Stimulated activated CD8-positive, alpha-beta memory T cell treated with anti-CD3 and anti-CD28 coated beads, Interleukin-4, amount 100 ng/mL, for 1 hour (primary cell): ENCODE measurements around the gene CD247.

ENCODE experiments used
- DNase-seq, 2 donors: peaks; one replicate each; pipeline ENCODE4 v3.0.0-alpha.2; 2020; ENCODE audit warnings: low read depth in 2 of 2, low spot score in 1 of 2

Gene CD247

DNA sequence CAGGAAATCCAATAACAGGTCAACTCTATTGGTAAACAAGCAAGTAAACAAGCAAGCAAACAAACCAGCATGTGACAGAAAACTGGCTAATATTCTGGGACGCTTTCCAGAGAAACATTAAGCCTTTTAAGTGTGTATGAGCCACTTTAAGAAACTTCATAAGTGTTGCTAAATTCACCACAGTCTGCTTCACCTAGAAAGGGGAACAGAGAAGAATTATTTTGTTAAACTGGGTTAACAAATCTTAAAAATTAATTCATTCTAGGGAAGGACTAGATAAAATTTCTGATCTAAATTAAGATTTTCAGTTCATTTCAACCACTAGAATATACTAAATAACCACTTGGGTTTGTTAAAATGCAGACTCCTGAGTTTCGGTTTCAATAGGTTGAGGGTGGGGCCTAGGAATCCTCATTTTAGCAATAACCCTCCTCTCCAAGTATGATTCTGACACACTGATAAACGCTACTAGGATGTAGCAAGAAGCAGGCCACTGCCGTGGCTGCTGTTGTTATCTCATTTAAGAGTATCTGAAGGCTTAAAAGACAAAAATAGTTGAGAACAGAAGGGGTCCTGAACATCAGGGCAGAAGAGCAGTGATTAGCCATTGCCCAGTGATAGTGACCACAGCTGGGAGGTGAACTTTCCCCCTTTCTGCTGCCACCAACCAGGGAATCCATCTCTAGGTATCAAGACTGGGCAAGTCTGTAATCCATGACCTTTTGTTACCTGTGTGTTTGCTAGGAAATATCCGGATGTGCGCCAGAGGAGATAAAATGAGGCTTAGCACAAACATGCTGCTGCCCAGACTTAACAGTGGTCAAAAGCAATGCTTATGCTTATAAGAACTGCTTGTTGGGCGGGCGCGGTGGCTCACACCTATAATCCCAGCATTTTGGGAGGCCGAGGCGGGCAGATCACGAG lies 24.0 kb upstream of the CD247 start:
- no peak for DNase-seq

DNA sequence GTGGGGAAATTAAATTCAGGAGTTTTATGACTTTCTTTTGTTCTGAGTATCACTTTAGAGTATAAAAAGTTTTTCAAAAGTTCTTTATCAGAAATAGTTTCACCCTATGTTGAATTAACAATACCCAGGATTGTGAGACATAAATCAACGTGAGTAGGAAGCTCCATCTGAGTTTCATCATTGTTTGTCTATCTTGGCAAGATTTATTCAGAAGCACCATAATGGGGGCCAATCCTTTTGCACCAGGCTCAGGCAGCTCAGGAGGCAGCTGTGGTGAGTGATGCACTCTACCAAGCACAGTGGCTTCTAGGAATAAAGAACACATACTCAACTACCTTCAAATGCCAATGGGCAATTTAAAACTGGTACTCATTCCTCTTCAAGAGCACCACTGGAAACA lies 23.3 kb upstream of the CD247 start:
- DNase-seq = no peak

DNA sequence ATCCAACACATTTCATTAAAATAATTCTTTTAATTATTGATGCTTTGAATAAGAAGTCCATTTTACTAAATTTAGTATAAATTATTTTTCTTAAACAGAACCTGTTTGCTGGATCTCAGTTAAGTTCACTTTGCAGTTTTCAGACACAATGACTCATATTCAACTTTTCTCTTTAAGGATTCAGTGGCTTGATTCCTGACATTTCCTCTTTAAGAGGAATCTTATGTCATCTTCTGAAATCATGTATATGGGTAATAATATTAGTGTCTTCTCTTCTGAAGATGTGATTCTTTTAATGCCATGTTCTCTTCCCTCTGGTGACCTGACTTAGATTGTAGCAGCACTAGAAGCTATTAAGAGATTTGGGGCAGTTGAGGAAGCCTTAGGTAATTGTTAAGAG lies 22.7 kb upstream of the CD247 start:
- no peak for DNase-seq

DNA sequence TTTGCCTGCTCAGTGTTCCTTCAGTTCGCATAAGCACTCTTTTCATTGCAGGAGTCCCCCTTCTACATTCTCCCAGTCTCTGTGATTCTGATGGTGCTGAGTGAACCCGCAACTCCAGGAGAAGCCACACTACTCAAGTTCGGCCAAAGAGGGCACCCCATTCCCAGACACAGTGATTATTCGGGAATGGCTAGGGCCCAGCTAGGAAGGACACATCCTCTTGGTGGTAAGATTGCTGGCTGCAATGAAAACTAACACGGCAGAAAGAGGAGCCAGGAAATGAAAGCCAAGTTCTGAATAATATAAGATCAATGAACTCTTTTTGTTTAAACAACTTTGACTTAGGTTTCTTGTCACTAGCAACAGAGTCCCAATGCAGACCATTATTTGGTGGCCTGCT lies 20.3 kb upstream of the CD247 start:
- no peak for DNase-seq

DNA sequence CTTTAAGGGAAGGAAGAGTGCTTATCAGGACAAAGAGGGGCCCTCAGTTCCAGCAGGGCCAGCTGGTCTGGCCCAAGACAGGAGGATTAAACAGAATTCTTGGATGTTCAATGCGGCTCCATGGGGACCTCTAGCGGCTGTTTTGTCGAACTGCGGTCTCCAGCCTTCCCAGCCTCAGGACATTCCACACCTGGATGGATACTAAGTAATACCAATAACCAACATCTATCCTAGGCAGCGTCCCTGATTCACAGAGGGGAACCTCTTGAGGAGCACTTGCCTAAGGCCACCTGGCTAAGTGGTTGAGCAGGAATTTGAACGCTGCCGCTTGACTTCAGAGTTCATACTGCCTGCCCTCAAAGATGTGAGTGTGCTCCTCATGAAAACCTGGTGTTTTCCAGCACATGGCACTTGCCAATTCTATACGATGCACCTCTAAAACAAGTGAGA lies 15.5 kb upstream of the CD247 start:
- peak in 1 of 2 donors; percentile 39 for DNase-seq

- no peak for DNase-seq
Measured at GRCh38 chr1:167532964-167533824, 14.9 kb upstream of the CD247 start.

GRCh38 chr1:167532375-167532774 lies 14.0 kb upstream of the CD247 start:
- DNase-seq = no peak

DNA sequence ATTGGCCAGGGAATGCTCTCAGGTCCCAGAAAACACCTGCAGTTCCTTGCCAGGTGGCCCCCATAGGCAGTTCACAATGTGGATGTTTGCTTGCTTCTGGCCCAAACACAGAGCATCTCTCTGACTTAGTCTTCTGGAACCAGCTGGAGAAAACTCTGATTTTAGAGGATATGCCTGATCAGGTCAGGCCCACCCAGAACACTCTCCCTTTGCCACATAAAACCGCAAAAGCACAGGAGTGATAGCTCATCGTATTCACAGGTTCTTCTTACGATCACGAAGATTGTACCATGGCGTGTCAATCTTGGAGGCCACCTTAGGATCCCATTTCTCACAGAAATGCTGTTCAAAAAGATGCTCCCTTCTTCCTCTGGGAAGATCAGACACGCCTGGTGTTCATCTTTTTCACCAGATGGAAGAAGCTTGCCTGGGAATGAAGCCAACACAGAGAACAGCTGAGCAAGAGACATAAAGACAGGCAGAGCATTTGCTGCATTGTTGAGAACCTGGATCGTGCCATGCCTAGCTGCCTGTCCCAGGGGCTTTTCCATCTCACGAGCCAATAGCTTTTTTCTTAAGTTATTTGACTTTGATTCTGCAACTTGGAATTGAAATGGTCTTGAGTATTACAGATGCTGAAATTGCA lies 11.6 kb upstream of the CD247 start:
- no peak for DNase-seq

- no peak for DNase-seq
Measured at GRCh38 chr1:167528057-167528728, 9.9 kb upstream of the CD247 start.

GRCh38 chr1:167526667-167527383 lies 8.5 kb upstream of the CD247 start:
- DNase-seq = no peak

DNA sequence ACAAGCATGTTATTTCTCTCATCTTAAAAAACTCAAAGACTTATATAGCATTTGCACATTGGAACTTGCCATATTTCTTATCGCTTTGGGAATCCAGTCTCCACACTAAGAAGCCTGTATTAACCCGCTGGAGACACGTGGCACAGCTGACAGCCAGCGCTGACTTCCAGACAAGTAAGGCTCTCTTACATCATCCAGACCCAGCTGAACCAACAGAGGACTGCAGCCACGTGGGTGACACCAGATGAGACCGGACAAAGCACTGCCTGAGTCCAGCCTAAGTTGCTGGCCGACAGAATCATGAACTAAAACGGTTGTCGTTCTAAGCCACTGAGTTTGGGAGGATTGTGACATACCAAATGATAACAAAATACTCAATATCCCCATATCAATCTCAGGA lies 6.3 kb upstream of the CD247 start:
- no peak for DNase-seq

- DNase-seq = no peak
Measured at GRCh38 chr1:167522246-167522645, 3.9 kb upstream of the CD247 start.

- DNase-seq = no peak
Measured at GRCh38 chr1:167520711-167521206, 2.4 kb upstream of the CD247 start.

DNA sequence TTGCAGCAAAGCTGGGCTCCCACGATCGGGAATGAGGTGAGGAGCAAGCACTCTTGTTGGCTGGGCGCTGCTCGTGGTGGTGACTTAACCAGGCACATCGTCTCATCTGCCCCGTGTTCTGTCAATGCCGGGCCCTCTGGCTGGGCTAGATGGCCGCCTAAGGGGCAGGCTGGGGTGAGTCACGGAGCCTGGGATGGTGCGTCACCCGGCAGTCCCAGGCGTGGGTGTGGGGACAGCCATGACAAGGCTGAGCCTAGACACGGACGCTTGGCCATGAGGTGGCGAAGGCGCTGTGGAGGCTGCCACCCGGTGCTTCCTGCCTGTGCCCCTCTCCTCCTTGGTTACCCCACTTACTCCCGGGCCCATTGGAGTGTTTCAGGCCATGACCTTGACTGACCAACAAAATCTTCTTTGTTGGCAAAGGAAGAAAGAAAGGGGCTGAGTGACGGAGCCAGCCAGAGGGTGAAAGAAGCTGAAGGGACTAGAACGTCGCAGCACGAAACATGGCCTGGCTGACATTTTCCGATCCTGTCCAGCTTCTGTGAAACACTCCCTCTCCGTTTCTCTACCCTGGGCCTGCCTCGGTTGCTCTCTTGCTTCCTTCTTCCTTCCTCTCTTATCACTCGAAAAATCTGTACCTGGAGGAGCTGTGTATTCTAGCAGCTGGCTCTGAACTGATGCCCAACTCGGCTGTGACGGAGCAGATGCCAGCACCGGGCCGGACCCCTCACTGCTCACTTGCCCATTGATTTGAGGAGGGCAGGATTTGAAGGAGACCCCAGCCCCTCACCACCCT lies 596 bp downstream of the CD247 start:
- peak; percentile 73 to 74 for DNase-seq

- DNase-seq = no peak
Measured at GRCh38 chr1:167516404-167517388, 1.6 kb downstream of the CD247 start.

GRCh38 chr1:167515893-167516321 lies 2.4 kb downstream of the CD247 start:
- no peak for DNase-seq

DNA sequence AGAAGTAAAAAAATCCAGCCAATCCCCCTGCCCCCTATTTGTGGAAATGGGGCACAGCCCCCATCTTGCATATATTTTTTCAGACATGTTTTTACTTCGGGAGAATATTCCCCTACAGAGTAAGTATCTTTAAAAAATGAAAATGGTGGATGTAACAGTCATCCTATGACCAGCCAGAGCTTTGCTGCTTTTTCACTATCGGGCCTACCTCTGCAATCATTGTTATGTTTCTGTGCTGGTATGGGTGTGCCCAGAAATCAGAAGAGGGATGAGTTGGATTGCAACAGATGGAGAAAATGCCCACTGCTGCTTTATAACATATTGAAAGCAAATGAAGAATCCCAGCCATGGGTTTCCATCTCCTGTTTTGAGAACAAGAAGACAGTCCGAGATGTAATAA lies 2.9 kb downstream of the CD247 start:
- no peak for DNase-seq

- DNase-seq = no peak
Measured at GRCh38 chr1:167514288-167514687, 4.0 kb downstream of the CD247 start.
